Uterus (tissue), 2 donors: ENCODE data around the gene CD8B.
"Not testable (repeated sequence)": the region's sequence is repeated elsewhere in the genome, so short reads cannot be mapped to it uniquely, and the experiment has no call there.

Source experiments
- POLR2A ChIP-seq, 2 donors: fragments of 450-650 bp; IDR thresholded peaks; one replicate each; pipeline ENCODE4 v1.6.1; 2016; ENCODE audit warnings: antibody characterized with exemption in 2 of 2, mild to moderate bottlenecking in 1 of 2, moderate library complexity in 1 of 2
- TF ChIP-seq, protein P1 (sequence below), 4 experiments: fragments of 200-600 bp in 2 of 4; fragments of 450-650 bp in 2 of 4; sonication (generic) in 2 of 4; IDR thresholded peaks; one replicate each; pipeline ENCODE4 v1.5.1; 2016 to 2019; ENCODE audit warnings: antibody characterized with exemption in 4 of 4, mild to moderate bottlenecking in 2 of 4, moderate library complexity in 1 of 4

DNA sequence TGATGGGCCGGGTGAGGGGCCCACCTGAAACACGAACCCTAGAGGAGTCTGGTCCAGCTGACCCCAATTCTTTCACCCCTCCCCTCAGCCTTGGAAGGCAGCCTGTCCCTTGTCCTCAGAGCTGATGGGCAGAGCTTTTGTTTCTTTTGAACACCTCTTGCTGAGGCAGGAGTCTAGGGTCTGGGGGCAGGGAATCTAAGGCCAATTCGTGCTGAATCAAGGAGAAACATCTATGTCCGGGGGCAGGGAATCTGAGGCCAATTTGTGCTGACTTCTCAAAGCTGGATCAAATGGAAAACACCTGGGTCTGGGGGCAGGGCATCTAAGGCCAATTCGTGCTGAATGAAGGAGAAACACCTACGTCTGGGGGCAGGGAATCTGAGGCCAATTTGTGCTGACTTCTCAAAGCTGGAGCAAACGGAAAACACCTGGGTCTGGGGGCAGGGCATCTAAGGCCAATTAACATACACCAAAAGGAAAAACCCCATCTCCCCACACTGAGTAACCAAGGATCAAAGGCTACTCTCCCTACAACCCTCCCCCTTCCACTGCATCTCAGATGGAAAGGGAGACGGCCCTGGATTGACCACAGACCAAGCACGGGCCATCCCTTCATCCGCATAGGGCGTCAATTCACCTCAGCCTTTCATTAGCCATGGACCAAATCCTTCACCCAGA is 21.7 kb downstream of the CD8B start:
- TF ChIP-seq, protein P1, sequence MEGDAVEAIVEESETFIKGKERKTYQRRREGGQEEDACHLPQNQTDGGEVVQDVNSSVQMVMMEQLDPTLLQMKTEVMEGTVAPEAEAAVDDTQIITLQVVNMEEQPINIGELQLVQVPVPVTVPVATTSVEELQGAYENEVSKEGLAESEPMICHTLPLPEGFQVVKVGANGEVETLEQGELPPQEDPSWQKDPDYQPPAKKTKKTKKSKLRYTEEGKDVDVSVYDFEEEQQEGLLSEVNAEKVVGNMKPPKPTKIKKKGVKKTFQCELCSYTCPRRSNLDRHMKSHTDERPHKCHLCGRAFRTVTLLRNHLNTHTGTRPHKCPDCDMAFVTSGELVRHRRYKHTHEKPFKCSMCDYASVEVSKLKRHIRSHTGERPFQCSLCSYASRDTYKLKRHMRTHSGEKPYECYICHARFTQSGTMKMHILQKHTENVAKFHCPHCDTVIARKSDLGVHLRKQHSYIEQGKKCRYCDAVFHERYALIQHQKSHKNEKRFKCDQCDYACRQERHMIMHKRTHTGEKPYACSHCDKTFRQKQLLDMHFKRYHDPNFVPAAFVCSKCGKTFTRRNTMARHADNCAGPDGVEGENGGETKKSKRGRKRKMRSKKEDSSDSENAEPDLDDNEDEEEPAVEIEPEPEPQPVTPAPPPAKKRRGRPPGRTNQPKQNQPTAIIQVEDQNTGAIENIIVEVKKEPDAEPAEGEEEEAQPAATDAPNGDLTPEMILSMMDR (IDR thresholded peaks at IDR 0.05), result not testable (repeated sequence)
- not testable (repeated sequence) for TF ChIP-seq POLR2A (IDR thresholded peaks at IDR 0.05)
